ENCODE results near the gene ASTN2.

ASTN2 gene

GRCh38 chr9:116390303-116391228, 1024.3 kb downstream of the ASTN2 start:
- DNase-seq (ENCODE audit: low read depth, low spot score) = no peak
- TF ChIP-seq SUZ12 (IDR thresholded peaks at IDR 0.05; ENCODE audit: extremely low read depth, insufficient read depth, insufficient read length) = no peak
- no peak for TF ChIP-seq ZNF274 (IDR thresholded peaks at IDR 0.05; ENCODE audit: low read depth, low read length)
- no peak for TF ChIP-seq YY1 (IDR thresholded peaks at IDR 0.05; ENCODE audit: insufficient read depth, insufficient read length)

GRCh38 chr9:116389541-116390302, 1025.1 kb downstream of the ASTN2 start:
- H3K9ac ChIP-seq (ENCODE audit: insufficient read length, low read depth) = no peak overlapping the region
- H3K36me3 ChIP-seq (ENCODE audit: insufficient read depth, insufficient read length, low read length) = peaks cover 45% of the 10 kb centered on the region
- no peak for TF ChIP-seq SUZ12 (IDR thresholded peaks at IDR 0.05; ENCODE audit: extremely low read depth, insufficient read depth, insufficient read length)
- no peak for TF ChIP-seq ZNF274 (IDR thresholded peaks at IDR 0.05; ENCODE audit: low read depth, low read length)
- no peak for TF ChIP-seq YY1 (IDR thresholded peaks at IDR 0.05; ENCODE audit: insufficient read depth, insufficient read length)
- DNase-seq (ENCODE audit: low read depth, low spot score) = no peak
- peaks cover 5% of the 10 kb centered on the region for H3K4me1 ChIP-seq (ENCODE audit: insufficient read depth, insufficient read length)
- no peaks in the 10 kb centered on the region for H3K9me3 ChIP-seq (ENCODE audit: insufficient read depth, low read length)
- H3K4me3 ChIP-seq (ENCODE audit: insufficient read length, low read depth) = no peak overlapping the region
- no peaks in the 10 kb centered on the region for H3K27me3 ChIP-seq (ENCODE audit: insufficient read depth, insufficient read length)

More at GRCh38 chr9:116390303-116391228, 1024.3 kb downstream of the ASTN2 start:
- Histone ChIP-seq H3K4me1 (ENCODE audit: insufficient read depth, insufficient read length) (peaks cover 5% of the 10 kb centered on the region), H3K36me3 (ENCODE audit: insufficient read depth, insufficient read length, low read length) (peaks cover 46% of the 10 kb centered on the region), H3K4me3 (ENCODE audit: insufficient read length, low read depth) (no peak overlapping the region), H3K9ac (ENCODE audit: insufficient read length, low read depth) (no peak overlapping the region), H3K9me3 (ENCODE audit: insufficient read depth, low read length) (no peaks in the 10 kb centered on the region), H3K27me3 (ENCODE audit: insufficient read depth, insufficient read length) (no peaks in the 10 kb centered on the region)

- no peak for DNase-seq (ENCODE audit: low read depth, low spot score)
- no peak overlapping the region for H3K9ac ChIP-seq (ENCODE audit: insufficient read length, low read depth)
- H3K27me3 ChIP-seq (ENCODE audit: insufficient read depth, insufficient read length) = no peaks in the 10 kb centered on the region
- no peaks in the 10 kb centered on the region for H3K9me3 ChIP-seq (ENCODE audit: insufficient read depth, low read length)
- H3K36me3 ChIP-seq (ENCODE audit: insufficient read depth, insufficient read length, low read length) = peaks cover 50% of the 10 kb centered on the region
- H3K4me3 ChIP-seq (ENCODE audit: insufficient read length, low read depth) = no peak overlapping the region
- H3K4me1 ChIP-seq (ENCODE audit: insufficient read depth, insufficient read length) = peaks cover 5% of the 10 kb centered on the region
- no peak for TF ChIP-seq SUZ12 (IDR thresholded peaks at IDR 0.05; ENCODE audit: extremely low read depth, insufficient read depth, insufficient read length)
These were observed 1026.7 kb downstream of the ASTN2 start for GRCh38 chr9:116387934-116388698.

- DNase-seq (ENCODE audit: low read depth, low spot score) = no peak
- TF ChIP-seq SUZ12 (IDR thresholded peaks at IDR 0.05; ENCODE audit: extremely low read depth, insufficient read depth, insufficient read length) = no peak
- TF ChIP-seq ZNF274 (IDR thresholded peaks at IDR 0.05; ENCODE audit: low read depth, low read length) = no peak
- TF ChIP-seq YY1 (IDR thresholded peaks at IDR 0.05; ENCODE audit: insufficient read depth, insufficient read length) = no peak
These were observed 1030.9 kb downstream of the ASTN2 start for GRCh38 chr9:116383936-116384335.

GRCh38 chr9:116383133-116383532, 1031.7 kb downstream of the ASTN2 start:
- Histone ChIP-seq H3K36me3 (ENCODE audit: insufficient read depth, insufficient read length, low read length) (peaks cover 60% of the 10 kb centered on the region), H3K4me1 (ENCODE audit: insufficient read depth, insufficient read length) (no peaks in the 10 kb centered on the region)
- no peak for TF ChIP-seq YY1 (IDR thresholded peaks at IDR 0.05; ENCODE audit: insufficient read depth, insufficient read length)
- no peak for TF ChIP-seq ZNF274 (IDR thresholded peaks at IDR 0.05; ENCODE audit: low read depth, low read length)
- no peak for TF ChIP-seq SUZ12 (IDR thresholded peaks at IDR 0.05; ENCODE audit: extremely low read depth, insufficient read depth, insufficient read length)

More at GRCh38 chr9:116383936-116384335, 1030.9 kb downstream of the ASTN2 start:
- Histone ChIP-seq H3K36me3 (ENCODE audit: insufficient read depth, insufficient read length, low read length) (peaks cover 55% of the 10 kb centered on the region), H3K4me3 (ENCODE audit: insufficient read length, low read depth) (no peak overlapping the region), H3K27me3 (ENCODE audit: insufficient read depth, insufficient read length) (no peaks in the 10 kb centered on the region), H3K9ac (ENCODE audit: insufficient read length, low read depth) (no peak overlapping the region), H3K9me3 (ENCODE audit: insufficient read depth, low read length) (no peaks in the 10 kb centered on the region), H3K4me1 (ENCODE audit: insufficient read depth, insufficient read length) (no peaks in the 10 kb centered on the region)

GRCh38 chr9:116382053-116382452, 1032.8 kb downstream of the ASTN2 start:
- no peak for DNase-seq (ENCODE audit: low read depth, low spot score)
- H3K36me3 ChIP-seq (ENCODE audit: insufficient read depth, insufficient read length, low read length) = peaks cover 50% of the 10 kb centered on the region
- H3K27me3 ChIP-seq (ENCODE audit: insufficient read depth, insufficient read length) = no peaks in the 10 kb centered on the region
- H3K9ac ChIP-seq (ENCODE audit: insufficient read length, low read depth) = no peak overlapping the region
- no peak overlapping the region for H3K4me3 ChIP-seq (ENCODE audit: insufficient read length, low read depth)
- no peak for TF ChIP-seq ZNF274 (IDR thresholded peaks at IDR 0.05; ENCODE audit: low read depth, low read length)
- no peak for TF ChIP-seq SUZ12 (IDR thresholded peaks at IDR 0.05; ENCODE audit: extremely low read depth, insufficient read depth, insufficient read length)
- no peak for TF ChIP-seq YY1 (IDR thresholded peaks at IDR 0.05; ENCODE audit: insufficient read depth, insufficient read length)
- H3K9me3 ChIP-seq (ENCODE audit: insufficient read depth, low read length) = no peaks in the 10 kb centered on the region
- no peaks in the 10 kb centered on the region for H3K4me1 ChIP-seq (ENCODE audit: insufficient read depth, insufficient read length)

More at GRCh38 chr9:116383133-116383532, 1031.7 kb downstream of the ASTN2 start:
- Histone ChIP-seq H3K9ac (ENCODE audit: insufficient read length, low read depth) (no peak overlapping the region), H3K4me3 (ENCODE audit: insufficient read length, low read depth) (no peak overlapping the region), H3K27me3 (ENCODE audit: insufficient read depth, insufficient read length) (no peaks in the 10 kb centered on the region), H3K9me3 (ENCODE audit: insufficient read depth, low read length) (no peaks in the 10 kb centered on the region)
- no peak for DNase-seq (ENCODE audit: low read depth, low spot score)

Measured in NT2/D1 (cell line).